NOMO-1 treated with DMSO at 0.1 percent for 48 hours (cell line): ENCODE results near the gene AMH.

Experiments used
- DNase-seq: peaks from one replicate; lab custom pipeline; 2025; ENCODE audit not compliant: unreplicated experiment; lab: John Stamatoyannopoulos, UW

AMH gene

GRCh38 chr19:2221250-2221831, 27.8 kb upstream of the AMH start:
- DNase-seq: no peak

DNA sequence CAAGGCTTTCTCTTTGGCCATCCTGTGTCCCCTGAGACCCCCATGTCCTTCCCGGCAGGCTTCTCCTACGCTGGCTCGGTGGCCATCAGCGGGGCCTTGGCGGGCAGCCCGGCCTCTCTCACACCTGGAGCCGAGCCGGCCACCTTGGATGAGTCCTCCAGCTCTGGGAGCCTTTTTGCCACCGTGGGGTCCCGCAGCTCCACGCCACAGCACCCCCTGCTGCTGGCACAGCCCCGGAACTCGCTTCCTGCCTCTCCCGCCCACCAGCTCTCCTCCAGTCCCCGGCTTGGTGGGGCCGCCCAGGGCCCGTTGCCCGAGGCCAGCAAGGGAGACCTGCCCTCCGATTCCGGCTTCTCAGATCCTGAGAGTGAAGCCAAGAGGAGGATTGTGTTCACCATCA, 27.2 kb upstream of the AMH start:
- no peak for DNase-seq

DNA sequence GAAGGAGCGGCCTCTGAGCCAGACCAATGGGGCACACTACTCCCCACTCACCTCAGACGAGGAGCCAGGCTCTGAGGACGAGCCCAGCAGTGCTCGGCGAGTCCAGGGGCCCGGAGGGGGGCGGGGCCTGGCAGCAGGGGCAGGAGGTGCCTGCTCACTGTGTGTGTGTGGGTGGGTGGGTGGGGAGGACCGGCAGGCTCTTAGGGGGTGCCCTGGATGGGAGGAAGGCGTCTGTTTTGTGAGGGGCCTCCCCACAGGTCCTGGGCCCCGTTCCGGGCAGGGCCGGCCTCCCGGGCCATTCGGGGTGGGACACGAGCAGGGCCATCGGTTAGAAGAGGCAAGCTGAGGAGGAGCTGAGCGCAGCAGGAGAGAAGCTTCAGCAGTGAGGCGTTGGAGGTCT, 25.7 kb upstream of the AMH start:
- no peak for DNase-seq

DNA sequence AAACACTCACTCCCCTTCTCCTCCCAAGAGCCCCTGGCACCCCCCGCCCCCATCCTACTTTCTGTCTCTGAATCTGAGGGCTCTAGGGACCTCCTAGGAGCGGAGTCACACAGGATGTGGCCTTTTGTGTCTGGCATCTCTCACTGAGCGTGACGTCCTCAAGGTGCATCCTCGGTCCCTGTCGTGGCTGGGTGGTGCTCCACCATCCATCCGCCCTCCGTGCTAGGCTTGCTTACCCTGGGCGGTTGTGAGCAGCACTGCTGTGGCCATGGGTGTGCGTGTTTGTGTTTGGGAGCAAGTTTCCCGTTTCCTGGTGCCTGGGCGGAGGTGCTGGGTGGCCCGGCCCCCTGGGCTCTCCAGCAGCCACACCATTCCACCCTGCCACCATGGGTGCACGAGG, 25.2 kb upstream of the AMH start:
- no peak for DNase-seq

GRCh38 chr19:2224754-2225349, 24.3 kb upstream of the AMH start:
- no peak for DNase-seq

GRCh38 chr19:2225415-2226050, 23.6 kb upstream of the AMH start:
- DNase-seq: no peak

GRCh38 chr19:2226051-2226839, 22.9 kb upstream of the AMH start:
- no peak for DNase-seq

DNA sequence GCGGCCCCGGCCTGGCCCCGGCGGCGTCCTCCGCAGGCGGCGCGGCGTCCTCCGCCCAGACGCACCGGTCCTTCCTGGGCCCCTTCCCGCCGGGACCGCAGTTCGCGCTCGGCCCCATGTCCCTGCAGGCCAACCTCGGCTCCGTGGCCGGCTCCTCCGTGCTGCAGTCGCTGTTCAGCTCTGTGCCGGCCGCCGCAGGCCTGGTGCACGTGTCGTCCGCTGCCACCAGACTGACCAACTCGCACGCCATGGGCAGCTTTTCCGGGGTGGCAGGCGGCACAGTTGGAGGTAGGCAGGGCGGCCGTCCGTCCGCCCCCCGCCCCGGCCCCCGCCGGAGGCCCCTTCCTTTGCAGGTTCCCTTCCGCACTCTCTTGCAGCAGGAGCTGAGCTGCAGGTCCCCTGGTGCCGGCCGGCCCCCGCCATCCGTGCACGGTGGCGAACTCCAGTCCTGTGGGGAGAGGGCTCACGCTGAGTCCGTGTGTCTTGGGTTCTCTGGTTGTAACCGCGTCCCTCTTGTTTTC, 22.2 kb upstream of the AMH start:
- no peak for DNase-seq

- peak; percentile 91 for DNase-seq
Observed at GRCh38 chr19:2227415-2228156, 21.5 kb upstream of the AMH start.

DNA sequence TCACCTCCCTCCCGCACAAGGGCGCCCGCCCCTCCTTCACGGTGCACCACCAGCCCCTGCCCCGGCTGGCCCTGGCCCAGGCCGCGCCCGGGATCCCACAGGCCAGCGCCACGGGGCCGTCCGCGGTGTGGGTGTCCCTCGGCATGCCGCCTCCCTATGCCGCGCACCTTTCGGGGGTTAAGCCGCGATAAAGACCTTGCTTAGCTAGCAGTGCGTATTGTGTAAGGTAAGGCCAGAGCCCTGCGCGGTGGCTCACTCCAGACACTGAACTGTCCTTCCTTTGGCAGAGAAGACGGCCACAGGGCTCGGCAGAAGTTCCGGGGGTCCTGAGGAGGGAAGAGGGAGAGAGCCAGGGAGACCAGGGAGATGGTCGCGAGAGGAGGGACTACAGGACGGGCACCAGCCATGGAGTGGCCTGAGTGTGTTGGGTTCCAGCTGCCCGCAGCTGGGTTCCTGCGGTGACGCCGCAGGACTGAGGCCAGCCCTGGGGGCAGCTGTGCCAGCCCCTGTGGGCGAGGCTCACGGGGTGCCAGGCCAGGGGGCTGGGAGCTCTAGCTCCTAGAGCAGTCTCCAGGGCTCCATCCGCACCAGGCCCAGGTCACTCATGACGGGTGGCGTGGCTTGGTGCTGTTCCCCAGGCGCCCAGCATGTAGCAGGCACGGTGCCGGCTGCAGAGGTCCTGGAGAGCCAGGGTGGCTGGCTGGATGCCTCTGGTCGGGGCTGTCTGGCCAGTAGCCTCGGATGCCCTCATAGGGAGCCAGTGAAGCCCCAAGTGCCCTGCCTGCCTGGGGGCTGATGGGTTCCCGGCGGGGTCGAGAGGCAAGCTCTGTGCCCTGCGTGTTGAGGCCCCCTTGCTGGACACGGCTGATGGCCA, 20.7 kb upstream of the AMH start:
- no peak for DNase-seq

- no peak for DNase-seq
Observed at GRCh38 chr19:2229103-2230032, 19.8 kb upstream of the AMH start.

DNA sequence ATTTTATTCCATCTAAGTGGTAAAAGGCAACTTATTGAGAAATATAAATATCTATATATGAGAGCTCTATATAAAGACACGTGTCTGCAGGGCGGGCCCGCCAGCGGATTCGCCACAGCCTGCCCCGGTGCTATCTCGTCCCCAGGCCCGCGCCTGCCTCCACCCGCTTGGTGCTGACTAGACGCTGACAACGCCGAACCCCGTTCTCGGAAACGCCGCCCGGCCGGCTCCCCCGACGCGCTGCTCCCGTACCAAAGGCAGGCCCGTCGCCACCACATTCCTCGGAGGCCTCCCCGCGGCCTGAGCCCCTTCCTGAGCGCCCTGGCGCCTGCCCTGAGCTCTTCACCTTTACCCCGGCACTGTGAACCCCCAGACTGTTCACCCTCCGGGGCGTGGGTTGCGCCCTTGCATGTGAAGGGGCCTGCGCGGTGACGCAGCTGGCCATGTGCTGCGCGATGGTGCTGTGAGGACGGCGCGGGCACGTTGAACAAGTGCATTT, 19.0 kb upstream of the AMH start:
- DNase-seq: no peak

- DNase-seq: no peak
Observed at GRCh38 chr19:2230807-2231533, 18.2 kb upstream of the AMH start.

DNA sequence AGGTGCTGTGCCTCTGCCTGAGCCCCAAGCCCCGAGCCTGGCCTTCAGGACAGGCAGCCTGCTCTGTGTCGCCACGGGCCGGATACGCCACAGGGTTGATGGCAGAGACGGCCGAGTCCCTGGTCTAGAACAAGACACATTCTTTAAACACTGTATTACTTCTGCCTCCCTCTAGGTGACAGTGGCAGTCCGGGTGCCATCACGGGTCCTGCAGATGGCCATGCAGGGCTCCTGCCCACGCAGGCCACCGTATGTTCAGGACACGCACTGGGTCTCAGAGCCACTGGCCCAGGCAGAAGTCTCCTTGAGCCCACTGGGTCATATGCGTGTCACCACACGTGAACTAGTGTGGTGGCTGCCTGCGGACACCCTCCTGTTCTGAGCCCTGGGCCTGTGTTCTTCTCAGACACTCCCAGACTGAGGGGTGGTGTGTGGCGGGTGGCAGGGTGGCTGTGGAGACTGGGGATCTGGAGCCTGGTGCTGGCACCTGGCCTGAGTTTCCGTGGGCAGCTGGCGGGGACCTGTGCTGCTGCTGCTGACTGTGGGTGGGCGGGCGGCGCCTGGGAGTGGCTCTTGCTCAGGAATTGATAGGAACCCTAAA, 17.4 kb upstream of the AMH start:
- no peak for DNase-seq

- no peak for DNase-seq
Observed at GRCh38 chr19:2232286-2233151, 16.6 kb upstream of the AMH start.

- DNase-seq: no peak
Observed at GRCh38 chr19:2233601-2234280, 15.4 kb upstream of the AMH start.
